Peyer's patch (tissue), 4 donors: ENCODE results near the gene PIEZO1. TPM values are rescaled to one million over a fixed set of nuclear protein-coding genes. Genes with fewer than 3 reads are reported as not detected.

Experiments
- DNase-seq, 3 donors: peaks; one replicate each; pipeline ENCODE4 v3.0.0-alpha.2; 2017 to 2019
- H3K27ac ChIP-seq, 4 donors: fragments of 200-600 bp; sonication (generic); one replicate each; pipeline ENCODE4 v1.5.1; 2016 to 2019
- H3K27me3 ChIP-seq, 2 donors: fragments of 200-600 bp; sonication (generic); one replicate each; pipeline ENCODE4 v1.5.1; 2019
- H3K36me3 ChIP-seq, 3 donors: fragments of 200-600 bp; sonication (generic); one replicate each; pipeline ENCODE4 v1.5.1; 2016 to 2019
- H3K4me1 ChIP-seq, 4 donors: fragments of 200-600 bp; sonication (generic); one replicate each; pipeline ENCODE4 v1.5.1; 2016 to 2019
- H3K4me3 ChIP-seq, 4 donors: fragments of 200-600 bp; sonication (generic); 1 replicate in 3 of 4; 2 replicates in 1 of 4; pipeline ENCODE4 v1.5.1; 2016 to 2019; ENCODE audit warnings: mild to moderate bottlenecking in 1 of 4
- H3K9me3 ChIP-seq, 4 donors: fragments of 200-600 bp; sonication (generic); one replicate each; pipeline ENCODE4 v1.5.1; 2016 to 2019; ENCODE audit warnings: mild to moderate bottlenecking in 1 of 4
- POLR2A ChIP-seq, 2 donors: fragments of 450-650 bp; IDR thresholded peaks; one replicate each; pipeline ENCODE4 v1.5.1; 2017; ENCODE audit warnings: antibody characterized with exemption in 2 of 2, mild to moderate bottlenecking in 2 of 2, moderate library complexity in 2 of 2
- total RNA-seq, 4 donors: library from RNA; depleted of rRNA; stranded (reverse); fragments of >200 nt; gene quantifications; one replicate each; pipeline ENCODE4 v1.1.0, GENCODE V29; 2016
- TF ChIP-seq, protein P1 (sequence below), 6 experiments: fragments of 450-650 bp in 4 of 6; fragments of 200-600 bp in 2 of 6; sonication (generic) in 1 of 6; IDR thresholded peaks; one replicate each; pipeline ENCODE4 v1.5.1; 2017 to 2019; ENCODE audit warnings: antibody characterized with exemption in 6 of 6, mild to moderate bottlenecking in 3 of 6, moderate library complexity in 1 of 6

The PIEZO1 gene
- total RNA-seq, 4 donors from 2014 or later = 76.9 to 218 (median 183) TPM

- DNase-seq = peak in 2 of 3 donors; percentile 89
- H3K4me1 ChIP-seq = peaks cover 0 to 56% (median 42%) of the 10 kb centered on the region in 4 donors
- no peaks in the 10 kb centered on the region for H3K36me3 ChIP-seq
- H3K27ac ChIP-seq = peak overlapping the region; percentile 87 to 96 (median 92)
- H3K4me3 ChIP-seq = peak overlapping the region in 2 of 4 donors; percentile 17 to 20
- TF ChIP-seq POLR2A (IDR thresholded peaks at IDR 0.05) = no peak
- TF ChIP-seq, protein P1, sequence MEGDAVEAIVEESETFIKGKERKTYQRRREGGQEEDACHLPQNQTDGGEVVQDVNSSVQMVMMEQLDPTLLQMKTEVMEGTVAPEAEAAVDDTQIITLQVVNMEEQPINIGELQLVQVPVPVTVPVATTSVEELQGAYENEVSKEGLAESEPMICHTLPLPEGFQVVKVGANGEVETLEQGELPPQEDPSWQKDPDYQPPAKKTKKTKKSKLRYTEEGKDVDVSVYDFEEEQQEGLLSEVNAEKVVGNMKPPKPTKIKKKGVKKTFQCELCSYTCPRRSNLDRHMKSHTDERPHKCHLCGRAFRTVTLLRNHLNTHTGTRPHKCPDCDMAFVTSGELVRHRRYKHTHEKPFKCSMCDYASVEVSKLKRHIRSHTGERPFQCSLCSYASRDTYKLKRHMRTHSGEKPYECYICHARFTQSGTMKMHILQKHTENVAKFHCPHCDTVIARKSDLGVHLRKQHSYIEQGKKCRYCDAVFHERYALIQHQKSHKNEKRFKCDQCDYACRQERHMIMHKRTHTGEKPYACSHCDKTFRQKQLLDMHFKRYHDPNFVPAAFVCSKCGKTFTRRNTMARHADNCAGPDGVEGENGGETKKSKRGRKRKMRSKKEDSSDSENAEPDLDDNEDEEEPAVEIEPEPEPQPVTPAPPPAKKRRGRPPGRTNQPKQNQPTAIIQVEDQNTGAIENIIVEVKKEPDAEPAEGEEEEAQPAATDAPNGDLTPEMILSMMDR (IDR thresholded peaks at IDR 0.05) = no peak
- H3K9me3 ChIP-seq = no peaks in the 10 kb centered on the region
- H3K27me3 ChIP-seq = no peaks in the 10 kb centered on the region
Observed at GRCh38 chr16:88781140-88782077, 3.6 kb downstream of the PIEZO1 start.

DNA sequence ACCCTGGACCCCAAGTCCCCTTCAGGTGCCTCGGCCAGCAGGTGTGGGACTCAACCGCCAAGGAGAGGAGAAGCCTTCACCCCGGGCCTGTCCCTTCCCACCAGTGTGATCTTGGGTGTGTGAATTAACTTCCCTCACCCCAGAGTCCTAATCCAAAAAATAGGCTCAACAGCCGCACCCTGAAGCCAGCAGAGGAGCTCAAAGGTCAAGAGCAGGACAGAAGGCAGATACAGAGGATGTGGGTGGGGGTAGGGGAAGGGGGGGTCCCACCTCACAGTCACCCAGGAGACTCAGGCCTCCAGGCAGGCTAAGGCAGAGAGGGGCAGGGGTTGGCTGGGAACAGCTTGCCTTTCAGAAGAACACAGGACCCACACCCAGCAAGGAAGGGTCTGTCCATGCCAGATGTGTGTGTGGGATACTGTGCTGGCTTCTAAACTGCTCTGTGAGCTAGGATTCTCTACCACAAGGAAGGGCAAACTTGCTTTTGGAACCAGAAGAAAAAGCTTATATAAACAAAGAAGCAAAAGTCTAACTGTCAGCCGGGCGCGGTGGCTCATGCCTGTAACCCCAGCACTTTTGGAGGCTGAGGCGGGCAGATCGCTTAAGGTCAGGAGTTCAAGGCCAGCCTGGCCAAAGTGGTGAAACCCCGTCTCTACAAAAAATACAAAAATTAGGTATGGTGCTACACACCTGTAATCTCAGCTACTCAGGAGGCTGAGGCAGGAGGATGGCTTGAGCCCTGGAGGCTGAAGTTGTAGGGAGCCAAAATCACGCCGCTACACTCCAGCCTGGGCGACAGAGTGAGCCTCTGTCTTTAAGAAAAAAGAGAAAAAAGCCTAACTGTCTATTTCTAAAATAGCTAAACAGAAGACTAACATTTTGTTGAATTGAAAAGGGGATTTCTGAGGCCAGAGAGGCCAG, 4.6 kb downstream of the PIEZO1 start:
- Histone ChIP-seq H3K9me3 (no peaks in the 10 kb centered on the region), H3K4me3 (peak overlapping the region in 2 of 4 donors; percentile 17 to 20), H3K27ac (peak overlapping the region; percentile 34 to 96 (median 92)), H3K27me3 (no peaks in the 10 kb centered on the region), H3K4me1 (peaks cover 0 to 58% (median 40%) of the 10 kb centered on the region in 4 donors), H3K36me3 (no peaks in the 10 kb centered on the region)
- TF ChIP-seq POLR2A (IDR thresholded peaks at IDR 0.05) = no peak
- TF ChIP-seq, protein P1 (IDR thresholded peaks at IDR 0.05) = no peak
- no peak for DNase-seq

DNA sequence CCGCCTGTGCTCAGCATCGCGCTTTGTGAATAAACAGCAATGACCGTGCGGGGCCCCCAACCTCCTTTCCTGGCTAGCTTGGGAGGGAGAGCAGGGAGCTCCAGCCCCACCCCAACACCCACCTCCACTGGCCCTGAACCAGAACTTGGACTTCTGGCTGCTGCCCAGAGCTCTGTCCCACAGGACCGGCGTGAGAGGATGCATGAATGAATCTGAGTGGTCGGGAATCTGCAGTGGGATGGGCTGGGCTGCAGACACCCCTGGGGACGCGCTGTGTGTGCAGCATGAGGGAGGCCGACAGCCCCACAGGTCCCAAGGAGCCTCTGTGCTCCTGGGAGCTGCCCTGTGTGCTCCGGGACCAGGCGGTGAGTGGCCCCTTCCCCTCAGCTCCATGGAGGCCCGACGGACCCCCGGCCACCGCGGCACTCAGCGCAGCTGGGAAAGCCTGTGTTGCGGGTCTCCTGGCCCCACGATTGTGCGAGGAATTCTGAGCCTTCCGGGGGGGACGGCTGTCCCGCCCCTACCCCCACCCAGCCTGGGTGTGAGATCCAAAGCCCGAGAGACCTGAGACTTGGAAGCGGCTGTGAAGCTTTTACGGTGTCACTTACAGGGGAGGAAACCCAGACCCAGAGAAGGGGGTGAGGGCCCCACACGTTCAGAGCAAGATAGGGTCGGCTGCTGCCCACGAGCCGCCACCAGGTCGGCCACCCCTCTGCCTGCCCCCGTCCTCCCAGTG, 5.4 kb downstream of the PIEZO1 start:
- Histone ChIP-seq H3K4me3 (no peak overlapping the region), H3K27me3 (no peaks in the 10 kb centered on the region), H3K9me3 (no peaks in the 10 kb centered on the region), H3K27ac (peak overlapping the region in 3 of 4 donors; percentile 90 to 96 (median 95)), H3K36me3 (no peaks in the 10 kb centered on the region), H3K4me1 (peaks cover 0 to 60% (median 39%) of the 10 kb centered on the region in 4 donors)
- TF ChIP-seq, protein P1 (IDR thresholded peaks at IDR 0.05) = no peak
- TF ChIP-seq POLR2A (IDR thresholded peaks at IDR 0.05) = no peak
- DNase-seq = no peak

DNA sequence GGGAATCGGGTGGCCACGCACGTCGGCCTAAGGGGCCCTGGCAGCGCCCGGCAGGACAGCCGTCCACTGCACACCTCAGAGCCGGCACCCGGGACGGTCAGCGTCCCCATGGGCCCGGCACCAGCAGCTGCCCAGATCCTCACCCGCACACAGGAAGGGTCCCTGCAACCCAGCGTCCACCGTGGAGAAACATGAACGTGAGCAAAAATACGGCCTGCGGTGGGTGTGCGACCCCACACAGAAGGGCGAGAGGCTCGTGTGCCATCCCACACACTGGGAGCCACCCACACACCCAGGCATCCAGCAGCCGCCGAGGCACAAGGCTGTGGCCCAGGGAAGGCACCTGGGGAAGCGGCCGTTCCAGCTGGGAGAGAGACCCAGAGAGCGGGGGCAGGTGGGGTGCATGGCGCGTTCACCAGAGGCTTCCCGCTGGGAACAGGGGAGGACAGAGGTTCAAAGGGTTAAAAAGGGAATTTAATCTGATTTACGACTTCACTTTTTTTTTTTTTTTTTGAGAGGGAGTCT, 6.4 kb downstream of the PIEZO1 start:
- no peak for DNase-seq
- no peaks in the 10 kb centered on the region for H3K36me3 ChIP-seq
- peaks cover 0 to 66% (median 35%) of the 10 kb centered on the region in 4 donors for H3K4me1 ChIP-seq
- H3K9me3 ChIP-seq = no peaks in the 10 kb centered on the region
- TF ChIP-seq POLR2A (IDR thresholded peaks at IDR 0.05) = no peak
- TF ChIP-seq, protein P1 (IDR thresholded peaks at IDR 0.05) = no peak
- no peaks in the 10 kb centered on the region for H3K27me3 ChIP-seq
- H3K27ac ChIP-seq = peak overlapping the region in 1 of 4 donors; percentile 96
- no peak overlapping the region for H3K4me3 ChIP-seq

GRCh38 chr16:88778271-88778525, 6.8 kb downstream of the PIEZO1 start:
- Histone ChIP-seq H3K36me3 (no peaks in the 10 kb centered on the region), H3K9me3 (no peaks in the 10 kb centered on the region), H3K27ac (peak overlapping the region in 1 of 4 donors; percentile 47), H3K4me3 (no peak overlapping the region), H3K27me3 (no peaks in the 10 kb centered on the region), H3K4me1 (peaks cover 0 to 66% (median 32%) of the 10 kb centered on the region in 4 donors)
- TF ChIP-seq, protein P1 (IDR thresholded peaks at IDR 0.05) = no peak
- TF ChIP-seq POLR2A (IDR thresholded peaks at IDR 0.05) = no peak
- no peak for DNase-seq
